ENCODE measurements around the gene ST8SIA1. TPM values are rescaled to one million over a fixed set of nuclear protein-coding genes. Genes with fewer than 3 reads are reported as not detected.

Gene ST8SIA1
- total RNA-seq, 2 experiments from 2014 or later: 13.8 to 15.4 TPM

- H3K9me3 Mint-ChIP-seq: peaks cover 1% of the 10 kb centered on the region
- peaks cover 8% of the 10 kb centered on the region for H3K27me3 Mint-ChIP-seq
- no peak overlapping the region for H3K4me3 Mint-ChIP-seq
- POLR2A ChIA-PET: interaction anchor here (0.7 kb wide), 1 partner anchor 26 kb away, joined by 4 read pairs; no protein-coding TSS in a partner anchor
- DNase-seq (no peak), ATAC-seq (ENCODE audit: low read depth) (no peak)
- H3K4me1 Mint-ChIP-seq: peaks cover 9% of the 10 kb centered on the region
- H3K27ac Mint-ChIP-seq: no peak overlapping the region
- peaks cover 1% of the 10 kb centered on the region for H3K36me3 Mint-ChIP-seq
Measured at GRCh38 chr12:22286569-22286968, 47.9 kb downstream of the ST8SIA1 start.

DNA sequence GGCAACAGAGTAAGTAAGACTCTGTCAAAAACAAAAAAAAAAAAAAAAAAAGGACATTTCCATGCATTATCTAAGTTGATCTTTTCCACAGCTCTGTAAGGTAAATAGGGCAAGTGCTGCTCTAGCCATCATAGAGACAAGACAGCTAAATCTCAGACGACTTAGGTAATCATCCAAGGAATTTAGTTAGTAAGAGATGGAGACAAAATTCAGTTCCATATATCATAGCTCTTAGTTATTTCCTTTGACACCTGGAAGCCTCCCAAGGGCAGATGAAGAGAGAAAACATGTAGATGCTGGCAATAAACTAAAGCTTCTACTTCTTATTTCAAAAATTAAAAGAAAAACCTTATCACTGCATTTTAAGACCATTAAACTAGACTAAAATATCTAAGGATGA, 48.7 kb downstream of the ST8SIA1 start:
- Mint-ChIP-seq H3K4me1 (peaks cover 9% of the 10 kb centered on the region), H3K27ac (no peak overlapping the region), H3K27me3 (peaks cover 8% of the 10 kb centered on the region), H3K36me3 (peaks cover 1% of the 10 kb centered on the region), H3K4me3 (no peak overlapping the region), H3K9me3 (peaks cover 1% of the 10 kb centered on the region)
- POLR2A ChIA-PET: no interaction called here
- ATAC-seq (ENCODE audit: low read depth) (no peak), DNase-seq (no peak)

- Mint-ChIP-seq H3K36me3 (peaks cover 1% of the 10 kb centered on the region), H3K27me3 (peaks cover 8% of the 10 kb centered on the region)
- POLR2A ChIA-PET: no interaction called here
Measured at GRCh38 chr12:22284871-22285270, 49.6 kb downstream of the ST8SIA1 start.

GRCh38 chr12:22283508-22283907, 51.0 kb downstream of the ST8SIA1 start:
- DNase-seq: no peak
- Mint-ChIP-seq H3K27me3 (peaks cover 10% of the 10 kb centered on the region), H3K9me3 (peaks cover 1% of the 10 kb centered on the region), H3K27ac (no peak overlapping the region), H3K36me3 (peaks cover 1% of the 10 kb centered on the region), H3K4me3 (no peak overlapping the region), H3K4me1 (peaks cover 7% of the 10 kb centered on the region)
- no peak for ATAC-seq (ENCODE audit: low read depth)
- POLR2A ChIA-PET: no interaction called here

More at GRCh38 chr12:22284871-22285270, 49.6 kb downstream of the ST8SIA1 start:
- Mint-ChIP-seq H3K4me1 (peaks cover 9% of the 10 kb centered on the region), H3K27ac (no peak overlapping the region), H3K4me3 (no peak overlapping the region), H3K9me3 (peaks cover 1% of the 10 kb centered on the region)
- DNase-seq (no peak), ATAC-seq (ENCODE audit: low read depth) (no peak)

GRCh38 chr12:22283006-22283506, 51.5 kb downstream of the ST8SIA1 start:
- ATAC-seq (ENCODE audit: low read depth) (no peak), DNase-seq (no peak)
- Mint-ChIP-seq H3K4me3 (no peak overlapping the region), H3K4me1 (peaks cover 3% of the 10 kb centered on the region), H3K27me3 (peaks cover 10% of the 10 kb centered on the region), H3K9me3 (peaks cover 1% of the 10 kb centered on the region), H3K27ac (no peak overlapping the region), H3K36me3 (peaks cover 1% of the 10 kb centered on the region)
- POLR2A ChIA-PET: no interaction called here

GRCh38 chr12:22282283-22282682, 52.2 kb downstream of the ST8SIA1 start:
- ATAC-seq (ENCODE audit: low read depth) (no peak), DNase-seq (no peak)
- POLR2A ChIA-PET: no interaction called here
- Mint-ChIP-seq H3K4me1 (no peaks in the 10 kb centered on the region), H3K27ac (no peak overlapping the region), H3K4me3 (no peak overlapping the region), H3K36me3 (peaks cover 1% of the 10 kb centered on the region), H3K9me3 (peaks cover 1% of the 10 kb centered on the region), H3K27me3 (peaks cover 10% of the 10 kb centered on the region)

- no peak overlapping the region for H3K27ac Mint-ChIP-seq
Measured at GRCh38 chr12:22276867-22277266, 57.6 kb downstream of the ST8SIA1 start.

DNA sequence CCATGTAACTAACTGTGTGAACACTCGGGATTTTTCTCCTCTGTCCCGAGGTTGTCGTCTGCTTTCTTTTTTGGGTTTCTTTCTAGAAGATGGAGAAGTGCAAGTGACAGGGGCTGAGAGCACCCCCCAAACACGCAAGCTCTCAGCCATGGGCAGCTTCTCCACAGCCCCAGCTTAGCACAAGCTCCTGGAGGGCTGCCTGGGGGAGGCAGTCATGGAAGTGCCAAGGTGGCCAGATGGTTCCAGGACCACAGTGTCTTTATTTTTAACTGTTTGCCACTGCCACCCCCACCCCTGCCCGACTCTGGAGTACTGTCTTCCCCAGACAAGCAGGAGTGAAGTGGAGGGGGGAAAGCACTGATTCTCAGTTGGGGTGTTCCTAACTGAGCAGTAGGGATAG, 58.2 kb downstream of the ST8SIA1 start:
- H3K27me3 Mint-ChIP-seq: peaks cover 8% of the 10 kb centered on the region
- H3K27ac Mint-ChIP-seq: no peak overlapping the region
- no peaks in the 10 kb centered on the region for H3K9me3 Mint-ChIP-seq
- POLR2A ChIA-PET: no interaction called here
- no peak overlapping the region for H3K4me3 Mint-ChIP-seq
- no peaks in the 10 kb centered on the region for H3K4me1 Mint-ChIP-seq
- ATAC-seq (ENCODE audit: low read depth) (no peak), DNase-seq (no peak)
- no peaks in the 10 kb centered on the region for H3K36me3 Mint-ChIP-seq

More at GRCh38 chr12:22276867-22277266, 57.6 kb downstream of the ST8SIA1 start:
- no peaks in the 10 kb centered on the region for H3K36me3 Mint-ChIP-seq
- ATAC-seq (ENCODE audit: low read depth): no peak
- no peaks in the 10 kb centered on the region for H3K4me1 Mint-ChIP-seq
- H3K4me3 Mint-ChIP-seq: no peak overlapping the region
- H3K9me3 Mint-ChIP-seq: no peaks in the 10 kb centered on the region
- H3K27me3 Mint-ChIP-seq: peaks cover 8% of the 10 kb centered on the region
- POLR2A ChIA-PET: no interaction called here
- no peak for DNase-seq

- H3K27ac Mint-ChIP-seq: no peak overlapping the region
- H3K4me1 Mint-ChIP-seq: no peaks in the 10 kb centered on the region
- ATAC-seq (ENCODE audit: low read depth) (no peak), DNase-seq (no peak)
- peaks cover 8% of the 10 kb centered on the region for H3K27me3 Mint-ChIP-seq
- POLR2A ChIA-PET: no interaction called here
- H3K4me3 Mint-ChIP-seq: no peak overlapping the region
- H3K9me3 Mint-ChIP-seq: no peaks in the 10 kb centered on the region
- no peaks in the 10 kb centered on the region for H3K36me3 Mint-ChIP-seq
Measured at GRCh38 chr12:22275843-22276242, 58.7 kb downstream of the ST8SIA1 start.

DNA sequence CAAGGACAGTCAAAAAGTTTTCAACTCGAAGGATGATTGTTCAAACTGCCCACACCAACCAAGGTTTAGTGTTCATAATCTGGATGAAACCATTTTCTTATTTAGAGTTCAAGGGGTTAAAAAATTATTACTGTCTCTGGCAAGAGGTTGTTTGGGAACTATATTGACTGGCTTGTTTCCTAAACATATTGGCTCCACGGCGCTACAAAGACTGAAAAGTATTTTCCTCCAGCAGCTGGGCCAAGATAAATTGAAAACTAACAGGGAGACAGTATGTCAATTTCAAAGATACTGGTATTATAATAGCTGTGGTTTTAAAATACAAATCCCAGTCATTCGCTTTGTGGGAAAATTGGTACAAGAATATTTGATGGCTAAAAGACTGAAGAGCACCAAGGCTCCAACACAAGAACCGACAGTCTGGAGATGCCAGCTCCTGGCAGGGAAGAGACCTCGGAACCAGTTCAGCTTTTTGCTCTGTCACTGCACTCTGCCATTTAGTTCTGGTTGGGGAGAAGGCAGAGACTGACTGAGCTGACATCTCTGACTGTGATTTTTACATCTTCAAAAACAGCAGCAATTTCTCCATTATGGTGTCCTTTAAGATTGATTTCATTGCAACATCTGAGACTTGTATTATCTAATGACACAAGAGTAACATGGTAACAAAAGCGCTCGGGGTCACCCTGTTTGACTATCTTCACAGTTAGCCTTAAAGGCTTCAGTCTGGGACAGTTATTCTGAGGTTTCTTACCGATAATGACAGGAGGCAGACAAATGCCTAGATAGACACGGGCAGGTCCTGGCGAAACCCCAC, 62.0 kb downstream of the ST8SIA1 start:
- Mint-ChIP-seq H3K36me3 (no peaks in the 10 kb centered on the region), H3K27me3 (peaks cover 5% of the 10 kb centered on the region), H3K4me3 (no peak overlapping the region), H3K27ac (no peak overlapping the region), H3K4me1 (peaks cover 2% of the 10 kb centered on the region), H3K9me3 (no peaks in the 10 kb centered on the region)
- POLR2A ChIA-PET: no interaction called here
- DNase-seq (no peak), ATAC-seq (ENCODE audit: low read depth) (no peak)

- H3K4me1 Mint-ChIP-seq: peaks cover 2% of the 10 kb centered on the region
- DNase-seq (no peak), ATAC-seq (ENCODE audit: low read depth) (no peak)
- POLR2A ChIA-PET: no interaction called here
- no peak overlapping the region for H3K4me3 Mint-ChIP-seq
- no peaks in the 10 kb centered on the region for H3K36me3 Mint-ChIP-seq
- H3K27me3 Mint-ChIP-seq: peaks cover 7% of the 10 kb centered on the region
- H3K27ac Mint-ChIP-seq: no peak overlapping the region
- H3K9me3 Mint-ChIP-seq: no peaks in the 10 kb centered on the region
Measured at GRCh38 chr12:22271023-22271422, 63.5 kb downstream of the ST8SIA1 start.

GRCh38 chr12:22268973-22269372, 65.5 kb downstream of the ST8SIA1 start:
- no peak for ATAC-seq (ENCODE audit: low read depth)
- no peak for DNase-seq
- H3K27ac Mint-ChIP-seq: no peak overlapping the region
- POLR2A ChIA-PET: no interaction called here
- H3K36me3 Mint-ChIP-seq: no peaks in the 10 kb centered on the region
- peaks cover 8% of the 10 kb centered on the region for H3K27me3 Mint-ChIP-seq
- H3K4me1 Mint-ChIP-seq: peaks cover 2% of the 10 kb centered on the region
- H3K4me3 Mint-ChIP-seq: no peak overlapping the region
- H3K9me3 Mint-ChIP-seq: no peaks in the 10 kb centered on the region

DNA sequence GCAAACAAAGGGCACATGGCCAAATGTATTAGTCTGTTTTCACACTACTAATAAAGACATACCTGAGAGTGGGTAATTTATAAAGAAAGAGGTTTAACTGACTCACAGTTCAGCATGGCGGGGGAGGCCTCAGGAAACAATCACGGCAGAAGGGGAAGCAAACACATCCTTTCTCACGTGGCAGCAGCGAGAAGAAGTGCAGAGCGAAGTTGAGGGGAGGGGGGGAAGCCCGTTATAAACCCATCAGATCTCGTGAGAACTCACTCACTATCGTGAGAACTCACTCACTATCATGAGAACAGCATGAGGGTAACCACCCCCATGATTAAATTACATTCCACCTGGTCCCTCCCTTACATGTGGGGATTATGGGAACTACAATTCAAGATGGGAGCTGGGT, 66.1 kb downstream of the ST8SIA1 start:
- POLR2A ChIA-PET: no interaction called here
- Mint-ChIP-seq H3K27ac (no peak overlapping the region), H3K4me1 (peaks cover 2% of the 10 kb centered on the region), H3K27me3 (peaks cover 5% of the 10 kb centered on the region), H3K9me3 (no peaks in the 10 kb centered on the region), H3K4me3 (no peak overlapping the region), H3K36me3 (no peaks in the 10 kb centered on the region)
- no peak for DNase-seq
- no peak for ATAC-seq (ENCODE audit: low read depth)

DNA sequence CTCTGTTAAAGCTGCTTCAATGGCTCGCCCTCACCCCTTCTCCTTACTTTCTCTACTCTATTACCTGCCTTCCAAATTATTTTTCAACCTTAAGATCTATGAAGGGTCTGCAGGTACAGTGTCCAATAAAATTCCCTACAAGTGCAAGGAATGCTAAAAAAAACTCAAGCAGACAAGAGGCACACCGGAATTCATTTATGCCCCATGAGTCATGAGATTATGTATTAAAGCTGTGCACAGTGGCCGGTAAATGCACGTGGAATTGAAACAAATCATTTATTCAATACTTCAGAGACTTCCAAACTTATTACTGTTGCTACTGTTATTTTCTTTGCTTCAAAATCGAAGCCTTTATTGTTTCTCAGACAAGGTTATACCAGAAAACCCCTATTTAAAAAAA, 68.4 kb downstream of the ST8SIA1 start:
- H3K27ac Mint-ChIP-seq: no peak overlapping the region
- peaks cover 5% of the 10 kb centered on the region for H3K27me3 Mint-ChIP-seq
- ATAC-seq (ENCODE audit: low read depth): no peak
- H3K9me3 Mint-ChIP-seq: no peaks in the 10 kb centered on the region
- no peak overlapping the region for H3K4me3 Mint-ChIP-seq
- no peak for DNase-seq
- no peaks in the 10 kb centered on the region for H3K36me3 Mint-ChIP-seq
- POLR2A ChIA-PET: no interaction called here
- peaks cover 2% of the 10 kb centered on the region for H3K4me1 Mint-ChIP-seq
